ENCODE data around the gene NUDT4. TPM values are rescaled to one million over a fixed set of nuclear protein-coding genes. Genes with fewer than 3 reads are reported as not detected.

NUDT4 gene
- total RNA-seq, 4 donors from 2014 or later = 16.0 to 33.8 (median 25.7) TPM

- peaks cover 2 to 14% (median 4%) of the 10 kb centered on the region in 3 donors for H3K4me1 ChIP-seq
- H3K27ac ChIP-seq = no peak overlapping the region
- H3K4me3 ChIP-seq = no peak overlapping the region
- no peaks in the 10 kb centered on the region for H3K27me3 ChIP-seq
- no peak for DNase-seq
- H3K9me3 ChIP-seq = no peaks in the 10 kb centered on the region
- no peak for TF ChIP-seq POLR2A (IDR thresholded peaks at IDR 0.05)
- no peak for TF ChIP-seq CTCF (IDR thresholded peaks at IDR 0.05)
- intact Hi-C loops (cut with DNase I) = no loop called here
- 48 to 58% methylated on average over 4 of the region's 4 CpGs for WGBS, 2 donors
- no peaks in the 10 kb centered on the region for H3K36me3 ChIP-seq
These were observed 70.0 kb downstream of the NUDT4 start for GRCh38 chr12:93447555-93448290.

GRCh38 chr12:93448796-93449195, 71.1 kb downstream of the NUDT4 start:
- Histone ChIP-seq H3K27me3 (no peaks in the 10 kb centered on the region), H3K27ac (no peak overlapping the region), H3K4me3 (no peak overlapping the region), H3K9me3 (no peaks in the 10 kb centered on the region), H3K36me3 (no peaks in the 10 kb centered on the region), H3K4me1 (peaks cover 0 to 4% (median 2%) of the 10 kb centered on the region in 3 donors)
- WGBS, 2 donors = 44 to 50% methylated on average over 5 of the region's 5 CpGs
- intact Hi-C loops (cut with DNase I) = no loop called here
- TF ChIP-seq POLR2A (IDR thresholded peaks at IDR 0.05) (no peak), CTCF (IDR thresholded peaks at IDR 0.05) (no peak)
- DNase-seq = no peak

GRCh38 chr12:93449277-93449676, 71.6 kb downstream of the NUDT4 start:
- WGBS, 2 donors = 71 to 76% methylated on average over 1 of the region's 1 CpG
- TF ChIP-seq POLR2A (IDR thresholded peaks at IDR 0.05) (no peak), CTCF (IDR thresholded peaks at IDR 0.05) (no peak)
- Histone ChIP-seq H3K4me1 (no peaks in the 10 kb centered on the region), H3K9me3 (no peaks in the 10 kb centered on the region), H3K27me3 (no peaks in the 10 kb centered on the region), H3K4me3 (no peak overlapping the region), H3K36me3 (no peaks in the 10 kb centered on the region), H3K27ac (no peak overlapping the region)
- intact Hi-C loops (cut with DNase I) = no loop called here
- DNase-seq = no peak

- Histone ChIP-seq H3K4me1 (no peaks in the 10 kb centered on the region), H3K36me3 (no peaks in the 10 kb centered on the region), H3K4me3 (no peak overlapping the region), H3K9me3 (no peaks in the 10 kb centered on the region), H3K27ac (no peak overlapping the region), H3K27me3 (no peaks in the 10 kb centered on the region)
- intact Hi-C loops (cut with DNase I) = no loop called here
- 41 to 52% methylated on average over 3 of the region's 3 CpGs for WGBS, 2 donors
- DNase-seq = no peak
- TF ChIP-seq POLR2A (IDR thresholded peaks at IDR 0.05) = no peak
- TF ChIP-seq CTCF (IDR thresholded peaks at IDR 0.05) = no peak
These were observed 73.9 kb downstream of the NUDT4 start for GRCh38 chr12:93451423-93452158.

GRCh38 chr12:93453633-93454032, 75.9 kb downstream of the NUDT4 start:
- intact Hi-C loops (cut with DNase I) = no loop called here
- Histone ChIP-seq H3K36me3 (no peaks in the 10 kb centered on the region), H3K9me3 (no peaks in the 10 kb centered on the region), H3K4me1 (no peaks in the 10 kb centered on the region), H3K4me3 (no peak overlapping the region), H3K27ac (no peak overlapping the region), H3K27me3 (no peaks in the 10 kb centered on the region)
- 89 to 94% methylated on average over 5 of the region's 5 CpGs for WGBS, 2 donors
- no peak for DNase-seq
- TF ChIP-seq POLR2A (IDR thresholded peaks at IDR 0.05) (no peak), CTCF (IDR thresholded peaks at IDR 0.05) (no peak)

Data from esophagus squamous epithelium (tissue), 5 donors.